GM08714 (cell line): ENCODE data around the gene RGS8.

Experiments
- H3K4me3 ChIP-seq: fragments of 200-500 bp; sonication (Bioruptor generic); 2 replicates; pipeline ENCODE4 v1.5.1; 2014; ENCODE audit warnings: mild to moderate bottlenecking, low read length, inconsistent platforms
- ZNF274 ChIP-seq: IDR thresholded peaks from 2 replicates; pipeline ENCODE4 v1.6.1; 2012; ENCODE audit warnings: mild to moderate bottlenecking, low read depth, low read length

The RGS8 gene

GRCh38 chr1:182670032-182670749, 14.2 kb downstream of the RGS8 start:
- no peak for TF ChIP-seq ZNF274
- H3K4me3 ChIP-seq = no peak overlapping the region

GRCh38 chr1:182669266-182669665, 15.1 kb downstream of the RGS8 start:
- no peak for TF ChIP-seq ZNF274
- no peak overlapping the region for H3K4me3 ChIP-seq

- TF ChIP-seq ZNF274 = no peak
- H3K4me3 ChIP-seq = no peak overlapping the region
Measured at GRCh38 chr1:182668521-182669054, 15.8 kb downstream of the RGS8 start.

GRCh38 chr1:182667848-182668505, 16.4 kb downstream of the RGS8 start:
- no peak overlapping the region for H3K4me3 ChIP-seq
- TF ChIP-seq ZNF274 = no peak

GRCh38 chr1:182666706-182667105, 17.7 kb downstream of the RGS8 start:
- TF ChIP-seq ZNF274 = no peak

GRCh38 chr1:182664296-182664695, 20.1 kb downstream of the RGS8 start:
- TF ChIP-seq ZNF274 = no peak
- H3K4me3 ChIP-seq = no peak overlapping the region

More at GRCh38 chr1:182666706-182667105, 17.7 kb downstream of the RGS8 start:
- no peak overlapping the region for H3K4me3 ChIP-seq

GRCh38 chr1:182662956-182663355, 21.4 kb downstream of the RGS8 start:
- TF ChIP-seq ZNF274 = no peak
- no peak overlapping the region for H3K4me3 ChIP-seq

GRCh38 chr1:182662121-182662890, 22.1 kb downstream of the RGS8 start:
- no peak for TF ChIP-seq ZNF274

GRCh38 chr1:182658055-182658454, 26.3 kb downstream of the RGS8 start:
- TF ChIP-seq ZNF274 = no peak
- no peak overlapping the region for H3K4me3 ChIP-seq

More at GRCh38 chr1:182662121-182662890, 22.1 kb downstream of the RGS8 start:
- no peak overlapping the region for H3K4me3 ChIP-seq

GRCh38 chr1:182656842-182657397, 27.5 kb downstream of the RGS8 start:
- TF ChIP-seq ZNF274 = no peak
- H3K4me3 ChIP-seq = no peak overlapping the region

GRCh38 chr1:182653986-182654385, 30.4 kb downstream of the RGS8 start:
- H3K4me3 ChIP-seq = no peak overlapping the region
- TF ChIP-seq ZNF274 = no peak

- H3K4me3 ChIP-seq = no peak overlapping the region
- TF ChIP-seq ZNF274 = no peak
Measured at GRCh38 chr1:182652933-182653332, 31.5 kb downstream of the RGS8 start.

GRCh38 chr1:182651339-182651724, 33.1 kb downstream of the RGS8 start:
- H3K4me3 ChIP-seq = no peak overlapping the region
- TF ChIP-seq ZNF274 = no peak

- no peak for TF ChIP-seq ZNF274
- H3K4me3 ChIP-seq = no peak overlapping the region
Measured at GRCh38 chr1:182650678-182651338, 33.6 kb downstream of the RGS8 start.
